GM18502 (cell line): ENCODE measurements around the gene RFX5.

Experiments used
- ATAC-seq: cut with Tn5 transposase; IDR thresholded peaks from one replicate; pipeline ENCODE4 v1.9.1; 2021; ENCODE audit warnings: mild to moderate bottlenecking; ENCODE audit not compliant: unreplicated experiment, poor library complexity

The RFX5 gene

DNA sequence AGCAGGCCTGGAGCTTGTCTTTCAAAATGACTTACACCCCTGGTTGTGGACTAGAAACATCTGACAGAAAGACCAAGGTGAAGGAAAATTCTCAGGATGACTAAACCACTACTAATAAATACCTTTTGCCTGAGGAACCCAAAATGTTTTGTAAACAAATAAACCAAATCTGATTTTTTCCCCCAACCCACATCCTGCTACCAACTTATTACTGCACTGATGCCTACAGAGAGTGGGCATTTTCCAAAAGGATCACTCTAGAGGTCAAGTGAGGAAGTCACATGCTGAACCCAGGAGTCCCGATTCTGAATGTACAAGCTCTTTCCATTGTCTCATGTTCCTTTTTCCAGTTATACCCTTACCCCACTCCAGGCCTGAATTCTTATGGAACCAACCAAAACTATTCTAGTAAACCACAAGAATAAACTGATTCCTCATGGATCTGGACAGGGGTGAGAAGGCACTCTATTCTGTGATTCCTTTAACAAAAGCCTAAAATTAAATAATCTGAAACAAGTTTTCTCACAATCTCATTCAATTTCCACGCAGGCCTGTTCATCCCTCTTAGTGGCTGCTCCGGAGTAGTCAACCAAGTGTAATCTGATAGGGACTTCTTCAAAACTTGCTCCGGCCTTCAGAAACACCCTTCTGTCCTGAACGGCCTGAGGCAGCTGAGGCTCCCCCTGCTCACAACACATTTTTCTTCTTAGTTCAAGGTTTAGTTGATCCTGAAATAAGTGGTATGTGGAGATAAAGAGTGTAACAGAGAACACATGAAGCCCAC, 21.2 kb downstream of the RFX5 start:
- ATAC-seq: no peak

DNA sequence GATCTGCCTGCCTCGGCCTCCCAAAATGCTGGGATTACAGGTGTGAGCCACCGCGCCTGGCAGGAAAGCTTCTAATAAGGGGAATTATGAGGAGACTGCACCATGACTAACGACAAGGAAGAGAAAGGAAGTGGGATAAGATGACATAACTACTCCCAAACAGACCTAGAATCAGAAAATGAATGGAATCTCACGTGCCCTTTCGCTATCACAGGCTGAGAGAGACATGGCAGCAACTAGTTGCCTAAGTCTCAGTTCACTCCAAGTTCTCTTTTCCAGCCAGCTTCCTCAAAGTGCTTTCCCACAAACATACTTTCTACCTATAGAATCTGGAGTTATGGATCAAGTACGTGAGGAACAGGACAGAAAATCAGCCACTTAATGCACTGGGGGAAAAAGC, 21.8 kb downstream of the RFX5 start:
- ATAC-seq: no peak

DNA sequence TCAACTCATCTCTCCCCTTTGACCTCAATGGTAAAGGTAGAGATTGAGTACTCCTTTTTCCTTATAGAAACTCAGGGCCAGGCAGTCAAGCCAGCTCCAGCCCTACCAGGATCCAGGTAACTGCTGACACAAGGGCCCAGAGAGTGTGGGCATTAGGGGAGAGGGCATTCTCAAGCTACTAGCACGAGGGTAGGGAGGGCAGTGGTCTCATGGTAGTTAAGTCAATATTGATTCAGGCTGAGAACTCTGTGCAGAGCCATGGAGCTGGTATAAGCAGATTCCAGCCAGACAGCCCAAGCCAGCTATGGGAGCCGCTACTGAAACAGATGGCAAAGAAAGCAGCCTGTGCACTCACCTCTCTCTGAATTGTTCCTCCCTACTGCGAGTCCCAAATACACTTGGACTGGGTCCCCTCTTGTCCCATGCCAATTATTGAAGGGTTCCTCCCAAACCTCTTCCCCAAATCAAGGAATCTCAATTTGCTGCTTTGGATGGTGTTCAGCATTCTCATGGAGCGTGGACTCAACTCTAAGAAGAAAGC, 22.6 kb downstream of the RFX5 start:
- no peak for ATAC-seq

DNA sequence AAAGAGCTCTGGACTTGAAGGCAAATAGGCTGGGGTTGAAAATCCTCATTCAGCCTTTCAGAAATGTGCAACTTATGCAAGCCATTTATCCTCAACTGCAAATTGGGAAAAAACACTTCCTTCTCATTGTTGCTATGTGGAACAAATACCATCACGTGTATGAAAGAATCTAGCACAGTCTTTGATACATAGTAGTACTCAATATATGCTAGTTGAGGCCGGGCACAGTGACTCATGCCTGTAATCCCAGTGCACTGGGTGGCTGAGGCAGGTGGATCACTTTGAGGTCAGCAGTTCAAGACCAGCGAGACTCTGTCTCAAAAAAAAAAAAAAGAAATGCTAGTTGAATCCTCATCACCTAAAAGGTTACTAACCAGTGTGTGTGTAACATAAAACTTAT, 28.1 kb downstream of the RFX5 start:
- ATAC-seq: no peak

DNA sequence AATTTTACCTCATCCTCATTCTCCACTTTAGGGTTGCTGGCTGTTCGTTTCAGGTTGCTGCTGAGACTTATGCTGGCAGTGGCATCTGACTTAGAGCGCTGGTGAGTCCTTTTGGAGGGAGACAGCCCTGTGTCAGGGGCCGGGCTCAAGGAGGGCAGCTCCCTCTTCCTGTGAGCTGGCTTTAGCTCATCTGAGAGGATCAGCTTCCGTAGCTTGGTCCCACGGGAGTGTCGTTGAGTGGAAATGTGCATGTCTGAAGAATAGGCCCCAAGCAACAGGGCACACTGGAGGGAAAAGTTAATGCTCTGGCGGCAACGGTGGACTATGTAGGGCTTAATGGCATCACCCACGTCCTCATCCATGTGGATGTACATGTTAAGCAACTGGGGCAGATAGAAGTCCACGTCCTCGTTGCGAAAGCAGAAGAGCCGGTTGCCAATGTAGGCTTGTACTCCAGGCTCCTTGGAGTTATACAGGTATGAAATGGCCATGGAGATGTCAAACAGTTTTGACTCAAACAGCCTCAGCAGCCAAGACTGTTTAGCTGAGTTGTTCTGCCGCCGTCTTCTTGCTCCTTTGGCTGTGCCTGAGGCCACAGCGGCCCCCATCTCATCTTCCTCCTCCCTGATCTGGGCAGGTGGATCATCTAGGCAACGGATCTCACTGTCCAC, 31.4 kb downstream of the RFX5 start:
- ATAC-seq: no peak

DNA sequence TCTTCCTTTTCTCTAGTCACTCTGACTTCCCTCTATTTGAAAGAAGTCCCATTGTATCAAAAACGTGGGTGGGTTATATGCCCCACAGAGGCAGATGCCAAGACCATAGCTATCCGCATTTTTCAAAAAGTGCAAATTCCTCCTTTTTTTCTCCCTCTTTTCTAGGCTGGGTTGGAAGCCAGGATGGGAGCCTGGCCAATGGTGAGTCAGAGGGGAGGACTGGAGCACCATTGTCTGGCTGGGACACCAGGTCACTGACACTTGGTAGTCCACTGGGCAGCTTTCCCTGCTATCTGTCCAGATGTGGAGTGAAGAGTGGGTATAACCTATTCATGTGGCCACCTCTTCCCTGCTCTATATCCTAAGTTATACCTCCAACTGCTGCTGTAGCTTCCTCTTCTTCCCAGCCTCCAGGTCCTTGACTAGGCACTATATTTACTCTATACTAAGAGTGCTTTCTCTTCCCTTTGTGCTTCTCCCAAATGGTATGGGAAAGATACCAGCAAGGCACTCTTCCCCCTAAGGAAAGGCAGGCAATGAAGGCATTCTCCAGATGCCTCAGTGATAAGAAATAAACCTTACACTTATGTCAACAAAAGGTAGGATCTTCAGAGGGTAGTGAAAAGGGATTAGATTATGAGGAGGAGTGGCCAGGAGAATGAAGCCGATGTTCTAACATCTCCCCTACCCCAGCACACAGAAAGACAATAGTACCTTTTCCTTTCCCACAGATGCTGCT, 32.7 kb downstream of the RFX5 start:
- no peak for ATAC-seq

DNA sequence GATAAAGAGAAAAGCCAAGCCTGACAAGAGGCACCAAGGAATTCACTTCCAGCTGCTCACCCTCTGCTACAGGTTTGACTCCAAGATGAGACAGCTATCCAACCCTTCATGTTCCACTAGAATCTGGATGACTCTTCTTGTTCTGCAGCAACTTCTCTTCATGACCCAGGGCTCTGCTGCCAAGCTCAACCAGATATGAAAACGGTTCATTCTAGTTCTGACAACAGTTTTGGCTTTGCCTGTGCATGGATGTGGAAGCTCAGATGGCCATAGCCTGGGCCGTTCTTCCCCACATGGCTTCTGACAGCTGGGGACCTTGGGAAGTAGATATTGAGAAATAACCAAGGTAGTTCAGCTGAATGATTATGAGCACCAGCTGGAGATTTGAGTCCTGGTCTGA, 33.6 kb downstream of the RFX5 start:
- ATAC-seq: no peak

DNA sequence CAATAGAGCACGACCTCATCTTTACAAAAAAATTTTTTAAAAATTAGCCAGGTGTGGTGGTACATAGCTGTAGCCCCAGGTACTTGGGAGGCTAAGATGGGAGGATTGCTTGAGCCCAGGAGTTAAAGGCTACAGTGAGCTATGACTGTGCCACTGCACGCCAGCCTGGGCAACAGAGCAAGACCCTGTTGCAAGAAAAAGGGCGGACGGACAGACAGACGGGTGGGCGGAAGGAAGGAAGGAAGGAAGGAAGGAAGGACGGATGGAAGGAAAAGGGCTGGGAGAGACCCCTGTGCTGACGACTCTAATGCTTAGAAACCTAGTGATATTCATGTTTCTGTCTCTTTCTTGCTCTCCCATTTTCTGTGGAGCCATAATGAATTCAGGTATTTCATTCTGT, 34.2 kb downstream of the RFX5 start:
- no peak for ATAC-seq

DNA sequence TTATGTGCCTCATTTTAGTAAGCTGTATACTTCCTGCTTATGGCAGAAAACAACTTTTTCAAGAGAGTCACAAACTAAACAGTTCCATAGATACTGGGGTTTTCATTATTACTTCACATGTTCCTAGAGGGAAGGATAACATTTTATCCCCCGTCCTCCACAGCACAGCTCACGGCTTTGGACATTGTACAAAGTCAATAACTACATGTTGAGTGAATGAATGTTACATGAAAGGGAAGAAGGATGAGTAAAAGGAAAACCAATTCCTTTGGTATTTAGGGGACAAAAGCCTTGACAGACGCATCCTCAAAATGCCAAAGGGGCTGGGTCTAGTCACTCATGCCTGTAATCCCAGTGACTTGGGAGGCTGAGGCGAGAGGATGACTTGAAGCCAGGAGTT, 34.6 kb downstream of the RFX5 start:
- no peak for ATAC-seq

DNA sequence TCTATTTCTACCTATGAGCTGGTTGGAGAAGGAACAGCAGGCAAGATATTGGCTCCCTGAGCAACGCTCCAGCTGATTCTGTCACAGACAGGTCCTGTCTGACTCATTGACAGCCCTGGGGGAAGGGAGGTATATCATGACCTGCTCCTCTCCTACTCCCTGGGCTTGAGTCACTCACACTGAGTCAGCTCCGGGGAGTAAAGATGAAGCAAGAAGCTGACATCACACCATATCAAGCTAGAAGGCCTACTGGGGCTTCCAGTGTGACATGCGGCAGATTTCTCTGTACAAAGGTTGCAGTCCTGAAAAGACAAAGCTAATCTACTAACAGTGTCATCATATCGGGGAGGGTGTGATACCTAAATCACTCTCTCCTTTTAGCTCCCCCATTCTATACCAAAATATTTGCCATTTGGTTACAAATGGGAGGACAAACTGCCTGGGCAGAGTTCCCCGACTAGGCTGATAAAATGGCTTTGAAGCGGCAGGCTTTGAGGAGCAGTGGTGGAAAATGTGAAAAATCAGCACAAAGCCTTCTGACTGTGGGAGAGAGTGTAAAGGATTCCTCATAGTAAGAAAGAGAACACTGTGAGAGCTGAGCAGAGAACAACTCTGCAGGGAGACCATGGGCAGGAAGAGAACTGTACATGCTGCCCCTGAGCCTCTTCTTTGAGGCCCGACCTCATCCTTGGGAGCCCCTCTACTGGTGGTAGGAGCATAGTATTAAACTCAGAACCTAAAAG, 35.3 kb downstream of the RFX5 start:
- no peak for ATAC-seq

DNA sequence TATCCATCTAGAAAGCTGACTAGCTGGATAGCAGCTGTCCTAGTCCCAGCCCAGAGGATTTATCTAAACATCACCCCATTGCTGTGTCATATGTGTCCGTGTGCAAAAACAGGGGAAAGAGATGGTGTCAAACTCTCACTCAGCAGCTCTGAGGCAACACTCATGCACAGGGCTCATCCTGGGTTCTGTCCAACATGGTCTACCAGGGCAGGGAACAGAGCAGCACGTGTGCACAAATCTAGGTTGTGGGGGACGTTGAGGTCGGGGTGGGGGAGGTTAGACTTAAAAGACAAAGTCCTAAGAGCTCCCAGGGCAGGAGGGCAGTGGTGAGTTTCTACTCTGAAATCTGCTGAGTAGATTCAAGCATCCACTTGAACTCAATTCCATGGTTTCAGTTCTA, 36.0 kb downstream of the RFX5 start:
- no peak for ATAC-seq

DNA sequence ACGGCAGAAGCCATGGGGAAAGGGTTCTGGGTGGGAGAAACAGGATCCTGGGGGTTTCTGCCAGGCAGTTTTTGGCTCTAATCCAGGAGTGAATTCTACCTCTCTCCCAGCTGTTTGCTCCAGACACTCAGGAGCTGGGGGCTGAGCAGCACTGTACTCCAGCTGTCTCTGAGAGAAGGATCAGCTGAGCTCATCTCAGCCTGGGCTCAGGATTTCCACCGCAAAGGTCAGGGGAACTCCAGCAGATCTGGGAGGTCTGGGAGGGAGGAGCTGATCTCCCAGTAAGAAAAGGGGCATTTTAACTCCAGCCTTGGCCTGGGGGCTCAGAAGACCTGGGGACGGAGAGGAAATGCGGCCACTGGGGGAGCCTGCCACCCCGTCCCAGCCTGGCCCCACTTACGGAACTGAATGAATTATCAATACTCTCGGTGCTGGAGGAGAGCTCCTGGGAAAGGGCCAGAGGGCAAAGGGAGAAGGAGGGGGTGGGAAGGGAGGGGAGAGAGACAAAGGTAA, 37.2 kb downstream of the RFX5 start:
- no peak for ATAC-seq

DNA sequence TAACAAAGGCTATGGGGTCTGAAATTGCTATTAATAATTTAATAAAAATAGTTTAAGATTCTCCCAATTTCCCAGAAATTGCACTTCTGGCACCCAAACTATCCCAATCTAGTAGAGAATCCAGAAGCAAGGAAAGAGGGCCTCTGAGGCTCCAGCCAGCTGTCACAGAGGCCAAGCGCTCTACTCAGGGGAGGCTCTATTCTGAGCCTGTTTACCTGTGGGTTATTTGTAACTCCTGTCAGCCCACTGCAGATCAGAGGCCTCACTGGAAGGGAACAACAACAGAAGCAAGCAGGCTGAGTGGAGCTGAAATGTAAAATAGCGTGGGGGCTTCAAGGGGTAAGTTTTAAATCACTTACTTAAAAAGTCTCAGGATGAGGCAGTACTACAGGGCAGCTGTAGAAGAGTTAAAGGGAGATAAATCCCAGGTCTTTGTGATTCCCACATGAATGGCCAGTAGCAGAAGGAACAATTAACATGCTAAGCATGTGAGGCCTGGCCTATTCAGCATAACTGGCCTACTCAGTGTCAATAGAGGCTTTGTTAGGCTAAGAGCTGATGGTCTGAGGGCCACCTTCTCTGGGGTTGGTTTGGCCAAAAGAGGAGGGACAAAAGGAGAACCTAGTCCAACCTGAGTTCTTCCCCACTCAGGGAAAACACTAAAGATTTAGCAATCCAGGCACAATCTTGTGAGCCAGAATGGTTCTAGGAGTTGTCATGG, 52.1 kb downstream of the RFX5 start:
- no peak for ATAC-seq

DNA sequence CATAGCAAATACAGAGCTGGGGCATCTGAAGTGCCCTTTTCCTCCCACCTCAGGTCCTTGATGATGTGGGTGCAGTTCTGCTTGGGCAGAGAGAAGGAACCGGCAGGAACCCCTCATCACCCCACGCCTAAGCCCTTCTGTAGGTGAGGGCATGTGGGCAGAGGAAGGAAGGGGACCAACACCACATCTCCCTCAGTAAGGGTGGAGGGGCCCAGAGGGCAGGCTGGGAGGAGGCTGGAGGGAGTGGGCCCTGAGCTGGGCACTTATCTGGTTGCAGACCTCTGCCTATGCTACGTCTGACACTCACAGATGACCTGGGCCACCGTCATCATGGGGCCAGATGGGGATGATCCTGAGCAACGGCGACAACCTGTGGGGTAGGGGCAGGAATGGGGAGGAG, 54.0 kb downstream of the RFX5 start:
- no peak for ATAC-seq

DNA sequence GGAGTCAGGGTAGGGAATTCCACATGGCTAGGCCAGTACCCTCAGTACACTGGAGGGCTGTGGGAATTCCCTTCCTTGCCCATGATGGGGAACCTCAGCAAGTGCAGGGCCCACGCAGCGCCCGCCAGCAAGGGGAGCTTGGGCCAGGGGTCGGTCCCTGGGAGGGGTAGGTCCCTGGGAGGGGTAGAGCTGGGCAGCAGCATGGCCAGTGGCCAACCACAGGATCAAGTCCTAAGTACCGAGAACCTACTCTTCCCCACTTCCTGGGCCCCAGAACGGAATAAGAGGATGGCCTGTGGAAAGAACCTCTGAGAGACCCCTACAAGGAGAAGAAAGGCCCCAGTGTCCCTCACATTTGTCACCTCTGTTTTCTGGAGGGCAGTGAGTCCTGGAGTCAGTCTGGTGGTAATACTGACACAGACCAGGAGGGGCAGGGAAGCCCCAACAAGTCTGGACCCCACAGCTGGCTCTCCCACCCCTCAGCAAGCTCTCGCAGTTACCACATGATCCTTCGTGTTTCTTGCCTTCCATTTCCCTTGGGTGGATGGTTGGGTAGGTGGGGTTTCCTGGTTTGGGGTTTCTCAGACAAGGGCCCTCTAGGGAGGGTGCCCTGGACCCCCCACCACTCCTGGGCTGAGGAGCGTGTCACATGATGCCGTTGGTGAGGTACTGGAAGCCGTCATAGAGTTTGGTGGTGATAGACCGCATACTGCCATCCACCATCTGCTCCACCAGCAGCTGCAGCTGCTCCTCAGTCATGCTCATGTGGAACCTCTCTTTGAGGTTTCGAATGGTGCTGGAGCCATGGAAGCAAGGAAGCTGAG, 54.6 kb downstream of the RFX5 start:
- no peak for ATAC-seq

DNA sequence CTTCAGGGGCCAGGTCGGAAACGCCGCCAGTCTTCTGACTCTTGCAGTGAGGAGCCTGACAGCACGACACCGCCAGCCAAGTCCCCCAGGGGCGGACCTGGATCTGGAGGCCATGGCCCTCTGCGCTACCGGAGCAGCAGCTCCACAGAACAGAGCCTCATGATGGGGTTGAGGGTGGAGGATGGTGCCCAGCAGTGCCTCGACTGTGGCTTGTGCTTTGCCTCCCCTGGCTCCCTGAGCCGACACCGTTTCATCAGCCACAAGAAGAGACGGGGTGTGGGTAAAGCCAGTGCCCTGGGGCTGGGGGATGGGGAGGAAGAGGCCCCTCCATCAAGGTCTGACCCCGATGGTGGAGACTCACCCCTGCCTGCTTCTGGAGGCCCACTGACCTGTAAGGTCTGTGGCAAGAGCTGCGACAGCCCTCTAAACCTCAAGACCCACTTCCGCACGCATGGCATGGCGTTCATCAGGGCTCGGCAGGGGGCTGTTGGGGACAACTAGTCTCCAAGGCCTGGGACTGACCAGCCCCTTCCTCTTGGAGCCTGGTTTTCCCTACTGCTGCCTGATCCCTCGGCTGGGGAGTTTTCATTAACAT, 56.2 kb downstream of the RFX5 start:
- ATAC-seq: no peak
